Measurements from ENCODE around the gene DCST2. TPM values are rescaled to one million over a fixed set of nuclear protein-coding genes. Genes with fewer than 3 reads are reported as not detected.
A peak's percentile ranks its signal among the peaks of the same experiment; 100 is the strongest.

DCST2 gene
- total and polyA plus RNA-seq, 9 of the 15 experiments (the other 6 are each of a cell fraction or from before 2014, with no cell fraction given) = 0.09 to 0.49 (median 0.11) TPM; not detected in 3

- no peaks in the 10 kb centered on the region for H3K9me3 ChIP-seq (replicated peaks; ENCODE audit: control insufficient read depth, insufficient read depth, low read depth, low read length)
- peak within 1 kb of the TSS; percentile 86 for H2AFZ ChIP-seq (ENCODE audit: low read depth, low read length)
- H3K27ac ChIP-seq (ENCODE audit: extremely low read depth, low read depth, low read length) = peak within 1 kb of the TSS; percentile 45; the same call in 2 of the 3 replicates
- under 1% methylated on average over 31 of the region's 57 CpGs for WGBS (ENCODE audit: insufficient coverage, low coverage, missing lambda C conversion rate)
- ATAC-seq = peak; percentile 91
- peaks cover 27 to 58% of the 10 kb centered on the region in 2 experiments for H3K4me1 ChIP-seq (replicated peaks in 1 of 2; ENCODE audit: control insufficient read depth in 2 of 2, insufficient read depth in 2 of 2, low read length in 2 of 2)
- intact Hi-C loops (cut with micrococcal nuclease) (loop anchor here (1.0 to 5.0 kb wide), 4 partner anchors 8 to 505 kb away; partner anchors contain the start of genes CKS1B, SHC1 and UBE2Q1), in situ Hi-C loops (cut with MboI) (loop anchor here (5.0 kb wide), 1 partner anchor 106 kb away; the partner anchor contains the start of gene PBXIP1)
- ChIA-PET POLR2A (interaction anchor here (0.6 to 1.9 kb wide), 4 partner anchors 11 to 632 kb away, joined by 3 to 6 read pairs (median 4); partner anchors contain the start of gene SHC1), CTCF (ENCODE audit: low intra/inter-chr PET ratio) (interaction anchor here (2.8 to 4.0 kb wide), 2 partner anchors 18 kb away, joined by 19 to 153 read pairs; partner anchors contain the start of gene EFNA3)
- peak within 1 kb of the TSS; percentile 58 for H3K4me3 ChIP-seq
- no peaks in the 10 kb centered on the region; the same call in 1 of the 2 replicates for H4K20me1 ChIP-seq (replicated peaks; ENCODE audit: control insufficient read depth, insufficient read depth, low read length)
- H3K9me1 ChIP-seq (ENCODE audit: control insufficient read depth, insufficient read depth, low read length) = peaks cover 7% of the 10 kb centered on the region
- H3K79me2 ChIP-seq (ENCODE audit: control insufficient read depth, insufficient read depth, low read length) = peaks cover 9% of the 10 kb centered on the region; the same call in 2 of the 3 replicates
- peak; percentile 91 to 93 (median 92) for DNase-seq (ENCODE audit: extremely low read depth in 1 of 4, low spot score in 3 of 4)
- FAIRE-seq = peak; percentile 99
- H3K36me3 ChIP-seq (ENCODE audit: control insufficient read depth, insufficient read depth, low read length) = peaks cover 25% of the 10 kb centered on the region; the same call in 2 of the 3 replicates
- H3K9ac ChIP-seq (ENCODE audit: insufficient read depth in 1 of 2, low read depth in 2 of 2, low read length in 2 of 2) = peak within 1 kb of the TSS; percentile 48 to 94
- H3K4me2 ChIP-seq (ENCODE audit: insufficient read depth, low read length) = peak within 1 kb of the TSS; percentile 81
- no peaks in the 10 kb centered on the region for H3K27me3 ChIP-seq (ENCODE audit: control insufficient read depth in 2 of 2, insufficient read depth in 2 of 2, low read length in 2 of 2)
- no TSS peak for BruUV-seq (replicated peaks)
- TF ChIP-seq FOXJ2 (tag; IDR thresholded peaks at IDR 0.05) (peak; percentile 71), PRDM10 (IDR thresholded peaks at IDR 0.05; ENCODE audit: partially characterized antibody) (peak; percentile 61), NR2C1 (IDR thresholded peaks at IDR 0.05) (no peak), NR2C1 (tag; IDR thresholded peaks at IDR 0.05) (no peak), MTA3 (IDR thresholded peaks at IDR 0.05; ENCODE audit: borderline replicate concordance) (peak; percentile 69; the same call in 1 of the 2 replicates), NR3C1 (CRISPR knock-in tag; IDR thresholded peaks at IDR 0.05) (no peak), STAT5A (IDR thresholded peaks at IDR 0.05; ENCODE audit: borderline replicate concordance, low read length) (no peak), ZZZ3 (IDR thresholded peaks at IDR 0.05) (no peak), DMBX1 (CRISPR knock-in tag; IDR thresholded peaks at IDR 0.05; ENCODE audit: borderline replicate concordance) (peak; percentile 28; the same call in 1 of the 2 replicates), GABPA (tag; conservative IDR thresholded peaks at IDR 0.05; ENCODE audit: low read depth) (peak; percentile 38; the same call in 1 of the 2 replicates), ESRRB (CRISPR knock-in tag; IDR thresholded peaks at IDR 0.05; ENCODE audit: borderline replicate concordance) (no peak), HIVEP1 (CRISPR knock-in tag; IDR thresholded peaks at IDR 0.05) (no peak), GTF2F1 (IDR thresholded peaks at IDR 0.05; ENCODE audit: low read depth, low read length) (no peak), POLR2G (IDR thresholded peaks at IDR 0.05; ENCODE audit: low read depth, low read length) (peak; percentile 84), TBP (optimal IDR thresholded peaks at IDR 0.05; ENCODE audit: low read depth, low read length) (peak; percentile 83), MBD2 (IDR thresholded peaks at IDR 0.05; ENCODE audit: borderline replicate concordance, low read depth) (0 out of 2 replicates have a peak, but pooled peaks have one; percentile 22), ZNF511 (CRISPR knock-in tag; IDR thresholded peaks at IDR 0.05) (peak; percentile 83; the same call in 1 of the 2 replicates), TAF1 (IDR thresholded peaks at IDR 0.05; ENCODE audit: control insufficient read depth, extremely low read depth, insufficient read depth, low read length, severe bottlenecking) (peak; percentile 16)
These were observed 30.0 kb upstream of the DCST2 start, which contains the start of gene EFNA4 for GRCh38 chr1:155063550-155064110. Gene EFNA4 (plus strand): TSS chr1:155063740. CDS start chr1:155063824, 84 bp downstream.

All from K562 (cell line).